ENCODE data around the gene OCA2. TPM values are rescaled to one million over a fixed set of nuclear protein-coding genes. Genes with fewer than 3 reads are reported as not detected.

Gene OCA2
- total RNA-seq, 2 donors from 2014 or later, result not detected

- no peaks in the 10 kb centered on the region for H3K27me3 ChIP-seq
- ATAC-seq (no peak), DNase-seq (no peak)
- 81 to 85% methylated on average over 10 of the region's 10 CpGs for WGBS, 2 donors
- H3K36me3 ChIP-seq (replicated peaks in 1 of 2; ENCODE audit: insufficient read depth in 1 of 2, low read depth in 2 of 2), result no peaks in the 10 kb centered on the region
- H3K27ac ChIP-seq, result no peak overlapping the region
- no peak overlapping the region for H3K4me3 ChIP-seq
- TF ChIP-seq CTCF (IDR thresholded peaks at IDR 0.05), result no peak
- no peak for TF ChIP-seq POLR2A (IDR thresholded peaks at IDR 0.05)
- H3K4me1 ChIP-seq, result no peaks in the 10 kb centered on the region
- intact Hi-C loops (cut with DNase I), result no loop called here
- H3K9me3 ChIP-seq, result no peaks in the 10 kb centered on the region
Observed at GRCh38 chr15:27949089-27949488, 150.0 kb downstream of the OCA2 start.

GRCh38 chr15:27939246-27939645, 159.9 kb downstream of the OCA2 start:
- Histone ChIP-seq H3K27me3 (no peaks in the 10 kb centered on the region), H3K4me1 (no peaks in the 10 kb centered on the region), H3K4me3 (no peak overlapping the region), H3K9me3 (no peaks in the 10 kb centered on the region), H3K27ac (no peak overlapping the region), H3K36me3 (replicated peaks in 1 of 2; ENCODE audit: insufficient read depth in 1 of 2, low read depth in 2 of 2) (no peaks in the 10 kb centered on the region)
- ATAC-seq (no peak), DNase-seq (no peak)
- intact Hi-C loops (cut with DNase I), result no loop called here
- 55 to 64% methylated on average over 2 of the region's 2 CpGs for WGBS, 2 donors
- no peak for TF ChIP-seq CTCF (IDR thresholded peaks at IDR 0.05)
- no peak for TF ChIP-seq POLR2A (IDR thresholded peaks at IDR 0.05)

- H3K9me3 ChIP-seq, result no peaks in the 10 kb centered on the region
- WGBS, 2 donors, result 25 to 40% methylated on average over 1 of the region's 1 CpG
Observed at GRCh38 chr15:27937851-27938250, 161.3 kb downstream of the OCA2 start.

GRCh38 chr15:27936164-27936563, 163.0 kb downstream of the OCA2 start:
- 34 to 53% methylated on average over 2 of the region's 2 CpGs for WGBS, 2 donors
- H3K27ac ChIP-seq, result no peak overlapping the region
- no peaks in the 10 kb centered on the region for H3K27me3 ChIP-seq
- intact Hi-C loops (cut with DNase I), result no loop called here
- H3K9me3 ChIP-seq, result peaks cover 0 to 6% (median 0%) of the 10 kb centered on the region in 3 donors
- ATAC-seq (no peak), DNase-seq (no peak)
- TF ChIP-seq CTCF (IDR thresholded peaks at IDR 0.05), result no peak
- H3K4me1 ChIP-seq, result no peaks in the 10 kb centered on the region
- H3K4me3 ChIP-seq, result no peak overlapping the region
- H3K36me3 ChIP-seq (replicated peaks in 1 of 2; ENCODE audit: insufficient read depth in 1 of 2, low read depth in 2 of 2), result no peaks in the 10 kb centered on the region

More at GRCh38 chr15:27937851-27938250, 161.3 kb downstream of the OCA2 start:
- TF ChIP-seq POLR2A (IDR thresholded peaks at IDR 0.05) (no peak), CTCF (IDR thresholded peaks at IDR 0.05) (no peak)
- Histone ChIP-seq H3K27me3 (no peaks in the 10 kb centered on the region), H3K36me3 (replicated peaks in 1 of 2; ENCODE audit: insufficient read depth in 1 of 2, low read depth in 2 of 2) (no peaks in the 10 kb centered on the region), H3K4me1 (no peaks in the 10 kb centered on the region), H3K27ac (no peak overlapping the region), H3K4me3 (no peak overlapping the region)
- no peak for DNase-seq
- no peak for ATAC-seq
- intact Hi-C loops (cut with DNase I), result no loop called here

- H3K27ac ChIP-seq, result no peak overlapping the region
- no peaks in the 10 kb centered on the region for H3K36me3 ChIP-seq (replicated peaks in 1 of 2; ENCODE audit: insufficient read depth in 1 of 2, low read depth in 2 of 2)
- intact Hi-C loops (cut with DNase I), result no loop called here
- TF ChIP-seq POLR2A (IDR thresholded peaks at IDR 0.05) (no peak), CTCF (IDR thresholded peaks at IDR 0.05) (no peak)
- peaks cover 0 to 9% (median 0%) of the 10 kb centered on the region in 3 donors for H3K9me3 ChIP-seq
- no peaks in the 10 kb centered on the region for H3K4me1 ChIP-seq
- ATAC-seq (no peak), DNase-seq (no peak)
- H3K4me3 ChIP-seq, result no peak overlapping the region
- H3K27me3 ChIP-seq, result no peaks in the 10 kb centered on the region
- whole genome bisulfite sequencing, 2 donors, result 52 to 63% methylated on average over 2 to 4 of the region's 4 CpGs
Observed at GRCh38 chr15:27935328-27935727, 163.8 kb downstream of the OCA2 start.
